Lung (tissue), 12 donors: Measurements from ENCODE around the gene PDIA4. TPM values are rescaled to one million over a fixed set of nuclear protein-coding genes. Genes with fewer than 3 reads are reported as not detected.

Source experiments
- ATAC-seq: fragments of 200-7000 bp; cut with Tn5 transposase; one replicate; pipeline ENCODE4 v1.9.1; 2020; ENCODE audit warnings: moderate number of reproducible peaks; ENCODE audit not compliant: insufficient read depth, low FRiP score
- DNase-seq, 3 donors: peaks; one replicate each; pipeline ENCODE4 v3.0.0-alpha.2; 2013 to 2017
- H3K27ac ChIP-seq, 2 donors: one replicate each; pipeline ENCODE4 v1.5.1; 2013; ENCODE audit warnings: mild to moderate bottlenecking in 2 of 2, moderate library complexity in 2 of 2, control low read depth in 1 of 2, inconsistent platforms in 1 of 2, low read depth in 1 of 2, low read length in 1 of 2
- H3K27me3 ChIP-seq, 3 donors: one replicate each; pipeline ENCODE4 v1.5.1; 2013; ENCODE audit warnings: low read length in 2 of 3; ENCODE audit not compliant: control insufficient read depth in 3 of 3, insufficient read depth in 3 of 3
- H3K36me3 ChIP-seq, 4 donors: one replicate each; pipeline ENCODE4 v1.5.1; 2013; ENCODE audit warnings: low read length in 4 of 4, mild to moderate bottlenecking in 1 of 4, moderate library complexity in 1 of 4; ENCODE audit not compliant: control insufficient read depth in 4 of 4, insufficient read depth in 4 of 4
- H3K4me1 ChIP-seq, 5 donors: one replicate each; pipeline ENCODE4 v1.5.1; 2013; ENCODE audit warnings: low read length in 5 of 5, mild to moderate bottlenecking in 2 of 5, moderate library complexity in 1 of 5; ENCODE audit not compliant: control insufficient read depth in 5 of 5, insufficient read depth in 5 of 5
- H3K4me3 ChIP-seq: one replicate; pipeline ENCODE4 v1.5.1; 2013; ENCODE audit warnings: mild to moderate bottlenecking, control low read depth, moderate library complexity
- H3K9ac ChIP-seq, 2 donors: one replicate each; pipeline ENCODE4 v1.5.1; 2013; ENCODE audit warnings: low read length in 2 of 2, control low read depth in 1 of 2; ENCODE audit not compliant: insufficient read depth in 1 of 2
- H3K9me3 ChIP-seq, 4 donors: one replicate each; pipeline ENCODE4 v1.5.1; 2013; ENCODE audit warnings: low read length in 3 of 4, mild to moderate bottlenecking in 1 of 4, moderate library complexity in 1 of 4; ENCODE audit not compliant: control insufficient read depth in 4 of 4, insufficient read depth in 3 of 4
- CTCF ChIP-seq: IDR thresholded peaks from 2 replicates; pipeline ENCODE4 v1.5.1; 2012; ENCODE audit warnings: mild to moderate bottlenecking; ENCODE audit errors: control extremely low read depth, extremely low read depth
- WGBS, 2 donors: extraction: QIAGEN DNeasy Blood & Tissue Kit; methylation state at CpG; one replicate each; pipeline ENCODE4 v1.1.7; 2013; 5-methylcytosine and 5-hydroxymethylcytosine counted together
- polyA plus RNA-seq, 2 donors: library from polyadenylated mRNA; stranded (reverse); fragments of 200-250 nt; gene quantifications; one replicate each; pipeline ENCODE4 v1.2.1, GENCODE V29; 2013
- total RNA-seq, 2 donors: library from RNA; depleted of rRNA in 1 of 2; stranded (reverse); fragments of >200 nt in 1 of 2; gene quantifications; one replicate each; pipeline ENCODE4 v1.2.1, GENCODE V29; 2014 to 2021
- donor health status: control.
- donor health status: control.
- donor health status: Bipolar disorder and iron deficiency.
- donor health status: healthy.
- donor health status: DM: yes; HTN: yes; CAD: no.

The PDIA4 gene
- total and polyA plus RNA-seq, 4 donors: 48.6 to 213 (median 147) TPM

- H3K9ac ChIP-seq: no peak overlapping the region
- H3K36me3 ChIP-seq: peaks cover 6 to 17% (median 10%) of the 10 kb centered on the region in 4 donors
- TF ChIP-seq CTCF: no peak
- H3K27me3 ChIP-seq: no peaks in the 10 kb centered on the region
- no peak for DNase-seq
- no peak overlapping the region for H3K27ac ChIP-seq
- 73 to 75% methylated on average over 7 of the region's 7 CpGs for WGBS, 2 donors
- no peak for ATAC-seq
- H3K4me3 ChIP-seq: no peak overlapping the region
- peaks cover 0 to 13% (median 5%) of the 10 kb centered on the region in 5 donors for H3K4me1 ChIP-seq
- H3K9me3 ChIP-seq: no peaks in the 10 kb centered on the region
Measured at GRCh38 chr7:149023662-149024061, 4.6 kb downstream of the PDIA4 start.

- no peak for TF ChIP-seq CTCF
- Histone ChIP-seq H3K27ac (no peak overlapping the region), H3K9me3 (no peaks in the 10 kb centered on the region), H3K4me1 (peaks cover 0 to 13% (median 5%) of the 10 kb centered on the region in 5 donors), H3K36me3 (peaks cover 11 to 17% (median 13%) of the 10 kb centered on the region in 4 donors), H3K27me3 (no peaks in the 10 kb centered on the region), H3K9ac (no peak overlapping the region), H3K4me3 (no peak overlapping the region)
- ATAC-seq (no peak), DNase-seq (no peak)
- WGBS, 2 donors: 78 to 79% methylated on average over 6 of the region's 6 CpGs
Measured at GRCh38 chr7:149022756-149023360, 5.4 kb downstream of the PDIA4 start.

GRCh38 chr7:149021725-149022062 is 6.6 kb downstream of the PDIA4 start:
- no peak for TF ChIP-seq CTCF
- WGBS, 2 donors: 90 to 93% methylated on average over 12 of the region's 12 CpGs
- DNase-seq (no peak), ATAC-seq (no peak)
- H3K4me1 ChIP-seq: peaks cover 0 to 4% (median 3%) of the 10 kb centered on the region in 5 donors
- no peak overlapping the region for H3K9ac ChIP-seq
- no peak overlapping the region for H3K4me3 ChIP-seq
- peaks cover 14 to 17% (median 16%) of the 10 kb centered on the region in 4 donors for H3K36me3 ChIP-seq
- H3K27ac ChIP-seq: no peak overlapping the region
- no peaks in the 10 kb centered on the region for H3K9me3 ChIP-seq
- H3K27me3 ChIP-seq: no peaks in the 10 kb centered on the region

GRCh38 chr7:149020483-149020882 is 7.8 kb downstream of the PDIA4 start:
- Histone ChIP-seq H3K27me3 (no peaks in the 10 kb centered on the region), H3K4me3 (no peak overlapping the region), H3K36me3 (peaks cover 16 to 24% (median 20%) of the 10 kb centered on the region in 4 donors), H3K27ac (no peak overlapping the region), H3K4me1 (no peaks in the 10 kb centered on the region), H3K9me3 (no peaks in the 10 kb centered on the region), H3K9ac (no peak overlapping the region)
- 88 to 92% methylated on average over 11 of the region's 11 CpGs for WGBS, 2 donors
- DNase-seq (no peak), ATAC-seq (no peak)
- no peak for TF ChIP-seq CTCF
